Measurements from ENCODE around the gene SORT1. TPM values are rescaled to one million over a fixed set of nuclear protein-coding genes. Genes with fewer than 3 reads are reported as not detected.

The SORT1 gene
- total and polyA plus RNA-seq, 10 donors, result 2.0 to 63.9 (median 35.0) TPM

DNA sequence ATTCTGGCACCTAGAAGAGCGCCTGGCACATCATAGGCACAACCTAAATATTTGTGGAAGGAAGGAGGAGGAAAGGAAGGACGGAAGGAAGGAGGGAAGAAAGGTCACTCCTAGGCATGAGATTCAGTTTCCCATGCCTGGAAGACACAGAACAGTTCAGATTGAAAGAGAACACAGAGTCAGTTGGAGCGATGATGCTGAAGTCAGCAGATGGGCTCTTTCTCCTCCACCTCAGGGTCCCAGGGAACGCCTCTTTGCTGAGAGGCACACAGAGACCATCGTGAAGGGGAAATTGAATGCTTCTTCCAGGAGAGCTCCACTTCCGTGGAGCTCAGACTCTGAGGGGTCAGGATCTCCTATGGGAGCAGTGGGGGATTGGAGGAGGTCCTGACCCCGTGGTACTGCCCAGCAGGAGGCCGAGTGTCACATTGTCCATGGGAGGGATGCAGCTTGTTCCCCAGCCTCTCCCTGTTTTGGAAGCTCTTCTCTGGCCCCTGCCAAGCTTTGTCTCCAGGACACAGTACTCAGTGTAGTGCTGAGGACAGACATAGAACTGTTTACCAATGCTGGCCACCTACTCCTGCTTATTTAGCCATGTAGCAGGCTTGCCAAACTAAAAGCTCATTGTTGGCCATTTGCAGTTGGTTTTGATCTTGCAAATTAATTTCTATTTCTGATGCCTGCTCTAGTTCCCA lies 93.3 kb downstream of the SORT1 start:
- intact Hi-C loops (cut with DNase I; ENCODE audit: low total_unique reads), result no loop called here
- Histone ChIP-seq H3K27ac (no peak overlapping the region), H3K36me3 (peaks cover 0 to 7% (median 0%) of the 10 kb centered on the region in 6 donors), H3K4me3 (no peak overlapping the region), H3K9me3 (no peaks in the 10 kb centered on the region), H3K27me3 (replicated peaks in 1 of 7) (peaks cover 0 to 22% (median 0%) of the 10 kb centered on the region in 7 donors), H3K4me1 (peaks cover 0 to 32% (median 10%) of the 10 kb centered on the region in 6 donors)
- TF ChIP-seq POLR2AphosphoS5 (IDR thresholded peaks at IDR 0.05), result no peak
- no peak for TF ChIP-seq POLR2A (IDR thresholded peaks at IDR 0.05)
- TF ChIP-seq, protein P1, sequence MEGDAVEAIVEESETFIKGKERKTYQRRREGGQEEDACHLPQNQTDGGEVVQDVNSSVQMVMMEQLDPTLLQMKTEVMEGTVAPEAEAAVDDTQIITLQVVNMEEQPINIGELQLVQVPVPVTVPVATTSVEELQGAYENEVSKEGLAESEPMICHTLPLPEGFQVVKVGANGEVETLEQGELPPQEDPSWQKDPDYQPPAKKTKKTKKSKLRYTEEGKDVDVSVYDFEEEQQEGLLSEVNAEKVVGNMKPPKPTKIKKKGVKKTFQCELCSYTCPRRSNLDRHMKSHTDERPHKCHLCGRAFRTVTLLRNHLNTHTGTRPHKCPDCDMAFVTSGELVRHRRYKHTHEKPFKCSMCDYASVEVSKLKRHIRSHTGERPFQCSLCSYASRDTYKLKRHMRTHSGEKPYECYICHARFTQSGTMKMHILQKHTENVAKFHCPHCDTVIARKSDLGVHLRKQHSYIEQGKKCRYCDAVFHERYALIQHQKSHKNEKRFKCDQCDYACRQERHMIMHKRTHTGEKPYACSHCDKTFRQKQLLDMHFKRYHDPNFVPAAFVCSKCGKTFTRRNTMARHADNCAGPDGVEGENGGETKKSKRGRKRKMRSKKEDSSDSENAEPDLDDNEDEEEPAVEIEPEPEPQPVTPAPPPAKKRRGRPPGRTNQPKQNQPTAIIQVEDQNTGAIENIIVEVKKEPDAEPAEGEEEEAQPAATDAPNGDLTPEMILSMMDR (IDR thresholded peaks at IDR 0.05 in 8 of 11, conservative IDR thresholded peaks at IDR 0.05 in 3 of 11), result no peak
- 66 to 79% (median 77%) methylated on average over 6 to 8 of the region's 8 CpGs for WGBS, 5 donors
- DNase-seq, result no peak

GRCh38 chr1:109301874-109302273 lies 95.8 kb downstream of the SORT1 start:
- intact Hi-C loops (cut with DNase I; ENCODE audit: low total_unique reads), result no loop called here
- 83 to 95% (median 85%) methylated on average over 5 of the region's 5 CpGs for WGBS, 5 donors
- H3K36me3 ChIP-seq, result no peaks in the 10 kb centered on the region
- no peak overlapping the region for H3K4me3 ChIP-seq
- H3K27ac ChIP-seq, result no peak overlapping the region
- TF ChIP-seq, protein P1 (IDR thresholded peaks at IDR 0.05 in 8 of 11, conservative IDR thresholded peaks at IDR 0.05 in 3 of 11), result no peak
- no peak for TF ChIP-seq POLR2AphosphoS5 (IDR thresholded peaks at IDR 0.05)
- TF ChIP-seq POLR2A (IDR thresholded peaks at IDR 0.05), result no peak
- no peak for DNase-seq
- no peaks in the 10 kb centered on the region for H3K9me3 ChIP-seq
- H3K4me1 ChIP-seq, result peaks cover 0 to 28% (median 12%) of the 10 kb centered on the region in 6 donors
- peaks cover 0 to 22% (median 0%) of the 10 kb centered on the region in 7 donors for H3K27me3 ChIP-seq (replicated peaks in 1 of 7)

- intact Hi-C loops (cut with DNase I; ENCODE audit: low total_unique reads), result no loop called here
- 57 to 67% (median 60%) methylated on average over 16 of the region's 16 CpGs for WGBS, 5 donors
- TF ChIP-seq, protein P1 (IDR thresholded peaks at IDR 0.05 in 8 of 11, conservative IDR thresholded peaks at IDR 0.05 in 3 of 11), result no peak
- TF ChIP-seq POLR2A (IDR thresholded peaks at IDR 0.05) (no peak), POLR2AphosphoS5 (IDR thresholded peaks at IDR 0.05) (no peak)
- H3K4me1 ChIP-seq, result peaks cover 0 to 24% (median 9%) of the 10 kb centered on the region in 6 donors
- no peaks in the 10 kb centered on the region for H3K9me3 ChIP-seq
- H3K4me3 ChIP-seq, result no peak overlapping the region
- H3K36me3 ChIP-seq, result no peaks in the 10 kb centered on the region
- no peak for DNase-seq
- H3K27ac ChIP-seq, result no peak overlapping the region
- H3K27me3 ChIP-seq (replicated peaks in 1 of 7), result peaks cover 0 to 26% (median 0%) of the 10 kb centered on the region in 7 donors
Observed at GRCh38 chr1:109300650-109301151, 97.0 kb downstream of the SORT1 start.

GRCh38 chr1:109299558-109300343 lies 98.0 kb downstream of the SORT1 start:
- H3K36me3 ChIP-seq, result no peaks in the 10 kb centered on the region
- WGBS, 5 donors, result 76 to 86% (median 78%) methylated on average over 17 to 20 of the region's 20 CpGs
- H3K4me3 ChIP-seq, result no peak overlapping the region
- no peak for DNase-seq
- H3K9me3 ChIP-seq, result no peaks in the 10 kb centered on the region
- intact Hi-C loops (cut with DNase I; ENCODE audit: low total_unique reads), result no loop called here
- H3K27ac ChIP-seq, result peak overlapping the region in 4 of 8 donors; percentile 4 to 38 (median 12)
- TF ChIP-seq POLR2AphosphoS5 (IDR thresholded peaks at IDR 0.05) (no peak), POLR2A (IDR thresholded peaks at IDR 0.05) (no peak)
- TF ChIP-seq, protein P1 (IDR thresholded peaks at IDR 0.05 in 8 of 11, conservative IDR thresholded peaks at IDR 0.05 in 3 of 11), result no peak
- peaks cover 0 to 26% (median 0%) of the 10 kb centered on the region in 7 donors for H3K27me3 ChIP-seq (replicated peaks in 1 of 7)
- peaks cover 0 to 33% (median 15%) of the 10 kb centered on the region in 6 donors for H3K4me1 ChIP-seq
